ENCODE measurements around the gene PLCL1. TPM values are rescaled to one million over a fixed set of nuclear protein-coding genes. Genes with fewer than 3 reads are reported as not detected.
A peak's percentile ranks its signal among the peaks of the same experiment; 100 is the strongest.

Gene PLCL1
- total RNA-seq, 1 experiment from 2014 or later = 0.07 TPM

DNA sequence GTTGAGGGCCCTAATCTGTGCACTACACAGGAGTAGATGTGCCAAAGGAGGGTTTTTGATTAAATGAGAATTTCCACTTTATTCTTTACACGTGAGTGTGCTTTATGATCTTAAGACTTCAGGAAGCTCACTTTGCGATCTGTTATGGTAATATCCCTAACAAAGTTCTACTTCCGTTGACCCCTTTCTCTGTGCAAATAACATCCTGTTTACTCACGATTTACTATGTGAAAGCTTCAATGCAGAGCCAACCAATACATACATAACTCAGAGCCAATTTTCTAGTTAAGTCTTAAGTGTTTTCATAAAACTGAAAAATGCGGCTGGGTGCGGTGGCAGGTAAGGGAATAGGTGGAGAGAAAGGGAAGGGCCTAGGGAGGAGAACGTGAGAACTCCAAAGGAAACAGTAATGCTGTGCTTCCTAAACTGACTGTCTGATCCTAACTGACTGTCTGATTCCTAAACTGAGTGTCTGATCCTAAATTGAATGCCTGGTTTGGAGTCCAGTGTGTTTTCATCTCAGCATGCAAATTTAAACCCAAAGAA, 87.6 kb downstream of the PLCL1 start (continued):
- TF ChIP-seq, protein P1, sequence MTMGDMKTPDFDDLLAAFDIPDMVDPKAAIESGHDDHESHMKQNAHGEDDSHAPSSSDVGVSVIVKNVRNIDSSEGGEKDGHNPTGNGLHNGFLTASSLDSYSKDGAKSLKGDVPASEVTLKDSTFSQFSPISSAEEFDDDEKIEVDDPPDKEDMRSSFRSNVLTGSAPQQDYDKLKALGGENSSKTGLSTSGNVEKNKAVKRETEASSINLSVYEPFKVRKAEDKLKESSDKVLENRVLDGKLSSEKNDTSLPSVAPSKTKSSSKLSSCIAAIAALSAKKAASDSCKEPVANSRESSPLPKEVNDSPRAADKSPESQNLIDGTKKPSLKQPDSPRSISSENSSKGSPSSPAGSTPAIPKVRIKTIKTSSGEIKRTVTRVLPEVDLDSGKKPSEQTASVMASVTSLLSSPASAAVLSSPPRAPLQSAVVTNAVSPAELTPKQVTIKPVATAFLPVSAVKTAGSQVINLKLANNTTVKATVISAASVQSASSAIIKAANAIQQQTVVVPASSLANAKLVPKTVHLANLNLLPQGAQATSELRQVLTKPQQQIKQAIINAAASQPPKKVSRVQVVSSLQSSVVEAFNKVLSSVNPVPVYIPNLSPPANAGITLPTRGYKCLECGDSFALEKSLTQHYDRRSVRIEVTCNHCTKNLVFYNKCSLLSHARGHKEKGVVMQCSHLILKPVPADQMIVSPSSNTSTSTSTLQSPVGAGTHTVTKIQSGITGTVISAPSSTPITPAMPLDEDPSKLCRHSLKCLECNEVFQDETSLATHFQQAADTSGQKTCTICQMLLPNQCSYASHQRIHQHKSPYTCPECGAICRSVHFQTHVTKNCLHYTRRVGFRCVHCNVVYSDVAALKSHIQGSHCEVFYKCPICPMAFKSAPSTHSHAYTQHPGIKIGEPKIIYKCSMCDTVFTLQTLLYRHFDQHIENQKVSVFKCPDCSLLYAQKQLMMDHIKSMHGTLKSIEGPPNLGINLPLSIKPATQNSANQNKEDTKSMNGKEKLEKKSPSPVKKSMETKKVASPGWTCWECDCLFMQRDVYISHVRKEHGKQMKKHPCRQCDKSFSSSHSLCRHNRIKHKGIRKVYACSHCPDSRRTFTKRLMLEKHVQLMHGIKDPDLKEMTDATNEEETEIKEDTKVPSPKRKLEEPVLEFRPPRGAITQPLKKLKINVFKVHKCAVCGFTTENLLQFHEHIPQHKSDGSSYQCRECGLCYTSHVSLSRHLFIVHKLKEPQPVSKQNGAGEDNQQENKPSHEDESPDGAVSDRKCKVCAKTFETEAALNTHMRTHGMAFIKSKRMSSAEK (CRISPR knock-in tag; IDR thresholded peaks at IDR 0.05; ENCODE audit: borderline replicate concordance) = no peak
- TF ChIP-seq E2F4 (CRISPR knock-in tag; IDR thresholded peaks at IDR 0.05; ENCODE audit: borderline replicate concordance, low read depth) = no peak
- no peak for TF ChIP-seq ESRRA (CRISPR knock-in tag; IDR thresholded peaks at IDR 0.05; ENCODE audit: borderline replicate concordance)
- no peak for TF ChIP-seq ZNF263 (CRISPR knock-in tag; IDR thresholded peaks at IDR 0.05; ENCODE audit: low read depth)
- TF ChIP-seq ZNF219 (CRISPR knock-in tag; IDR thresholded peaks at IDR 0.05; ENCODE audit: borderline replicate concordance) = no peak
- no peak for TF ChIP-seq NFATC4 (CRISPR knock-in tag; IDR thresholded peaks at IDR 0.05)
- no peak for TF ChIP-seq FOXK1 (CRISPR knock-in tag; IDR thresholded peaks at IDR 0.05)
- no peak for TF ChIP-seq GTF2I (CRISPR knock-in tag; conservative IDR thresholded peaks at IDR 0.05)
- TF ChIP-seq, protein P2, sequence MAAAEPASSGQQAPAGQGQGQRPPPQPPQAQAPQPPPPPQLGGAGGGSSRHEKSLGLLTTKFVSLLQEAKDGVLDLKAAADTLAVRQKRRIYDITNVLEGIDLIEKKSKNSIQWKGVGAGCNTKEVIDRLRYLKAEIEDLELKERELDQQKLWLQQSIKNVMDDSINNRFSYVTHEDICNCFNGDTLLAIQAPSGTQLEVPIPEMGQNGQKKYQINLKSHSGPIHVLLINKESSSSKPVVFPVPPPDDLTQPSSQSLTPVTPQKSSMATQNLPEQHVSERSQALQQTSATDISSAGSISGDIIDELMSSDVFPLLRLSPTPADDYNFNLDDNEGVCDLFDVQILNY (CRISPR knock-in tag; IDR thresholded peaks at IDR 0.05) = no peak
- TF ChIP-seq ETV6 (CRISPR knock-in tag; IDR thresholded peaks at IDR 0.05) = no peak

GRCh38 chr2:197893403-197894177, 89.2 kb downstream of the PLCL1 start:
- CTCF ChIA-PET = no interaction called here
- H3K27me3 Mint-ChIP-seq (ENCODE audit: low read depth) = no peaks in the 10 kb centered on the region
- peaks cover 29% of the 10 kb centered on the region for H3K4me1 Mint-ChIP-seq
- no peak overlapping the region for H3K27ac Mint-ChIP-seq
- no peaks in the 10 kb centered on the region for H3K9me3 Mint-ChIP-seq
- no peak for DNase-seq (ENCODE audit: low spot score)
- H3K36me3 Mint-ChIP-seq = no peaks in the 10 kb centered on the region
- POLR2A ChIA-PET = no interaction called here
- ATAC-seq = peak; percentile 50
- no peak overlapping the region for H3K4me3 Mint-ChIP-seq
- TF ChIP-seq CREM (CRISPR knock-in tag; IDR thresholded peaks at IDR 0.05) (no peak), TCF7 (CRISPR knock-in tag; IDR thresholded peaks at IDR 0.05; ENCODE audit: low read depth) (no peak), ZNF423 (CRISPR knock-in tag; IDR thresholded peaks at IDR 0.05) (no peak), JUN (CRISPR knock-in tag; IDR thresholded peaks at IDR 0.05) (no peak), ZNF317 (CRISPR knock-in tag; IDR thresholded peaks at IDR 0.05; ENCODE audit: borderline replicate concordance, low read depth) (no peak), JAZF1 (CRISPR knock-in tag; IDR thresholded peaks at IDR 0.05) (no peak)
- TF ChIP-seq, protein P3, sequence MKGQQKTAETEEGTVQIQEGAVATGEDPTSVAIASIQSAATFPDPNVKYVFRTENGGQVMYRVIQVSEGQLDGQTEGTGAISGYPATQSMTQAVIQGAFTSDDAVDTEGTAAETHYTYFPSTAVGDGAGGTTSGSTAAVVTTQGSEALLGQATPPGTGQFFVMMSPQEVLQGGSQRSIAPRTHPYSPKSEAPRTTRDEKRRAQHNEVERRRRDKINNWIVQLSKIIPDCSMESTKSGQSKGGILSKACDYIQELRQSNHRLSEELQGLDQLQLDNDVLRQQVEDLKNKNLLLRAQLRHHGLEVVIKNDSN (CRISPR knock-in tag; IDR thresholded peaks at IDR 0.05) = no peak
- TF ChIP-seq, protein P4, sequence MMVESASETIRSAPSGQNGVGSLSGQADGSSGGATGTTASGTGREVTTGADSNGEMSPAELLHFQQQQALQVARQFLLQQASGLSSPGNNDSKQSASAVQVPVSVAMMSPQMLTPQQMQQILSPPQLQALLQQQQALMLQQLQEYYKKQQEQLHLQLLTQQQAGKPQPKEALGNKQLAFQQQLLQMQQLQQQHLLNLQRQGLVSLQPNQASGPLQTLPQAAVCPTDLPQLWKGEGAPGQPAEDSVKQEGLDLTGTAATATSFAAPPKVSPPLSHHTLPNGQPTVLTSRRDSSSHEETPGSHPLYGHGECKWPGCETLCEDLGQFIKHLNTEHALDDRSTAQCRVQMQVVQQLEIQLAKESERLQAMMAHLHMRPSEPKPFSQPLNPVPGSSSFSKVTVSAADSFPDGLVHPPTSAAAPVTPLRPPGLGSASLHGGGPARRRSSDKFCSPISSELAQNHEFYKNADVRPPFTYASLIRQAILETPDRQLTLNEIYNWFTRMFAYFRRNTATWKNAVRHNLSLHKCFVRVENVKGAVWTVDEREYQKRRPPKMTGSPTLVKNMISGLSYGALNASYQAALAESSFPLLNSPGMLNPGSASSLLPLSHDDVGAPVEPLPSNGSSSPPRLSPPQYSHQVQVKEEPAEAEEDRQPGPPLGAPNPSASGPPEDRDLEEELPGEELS (CRISPR knock-in tag; IDR thresholded peaks at IDR 0.05) = no peak
- TF ChIP-seq, protein P5, sequence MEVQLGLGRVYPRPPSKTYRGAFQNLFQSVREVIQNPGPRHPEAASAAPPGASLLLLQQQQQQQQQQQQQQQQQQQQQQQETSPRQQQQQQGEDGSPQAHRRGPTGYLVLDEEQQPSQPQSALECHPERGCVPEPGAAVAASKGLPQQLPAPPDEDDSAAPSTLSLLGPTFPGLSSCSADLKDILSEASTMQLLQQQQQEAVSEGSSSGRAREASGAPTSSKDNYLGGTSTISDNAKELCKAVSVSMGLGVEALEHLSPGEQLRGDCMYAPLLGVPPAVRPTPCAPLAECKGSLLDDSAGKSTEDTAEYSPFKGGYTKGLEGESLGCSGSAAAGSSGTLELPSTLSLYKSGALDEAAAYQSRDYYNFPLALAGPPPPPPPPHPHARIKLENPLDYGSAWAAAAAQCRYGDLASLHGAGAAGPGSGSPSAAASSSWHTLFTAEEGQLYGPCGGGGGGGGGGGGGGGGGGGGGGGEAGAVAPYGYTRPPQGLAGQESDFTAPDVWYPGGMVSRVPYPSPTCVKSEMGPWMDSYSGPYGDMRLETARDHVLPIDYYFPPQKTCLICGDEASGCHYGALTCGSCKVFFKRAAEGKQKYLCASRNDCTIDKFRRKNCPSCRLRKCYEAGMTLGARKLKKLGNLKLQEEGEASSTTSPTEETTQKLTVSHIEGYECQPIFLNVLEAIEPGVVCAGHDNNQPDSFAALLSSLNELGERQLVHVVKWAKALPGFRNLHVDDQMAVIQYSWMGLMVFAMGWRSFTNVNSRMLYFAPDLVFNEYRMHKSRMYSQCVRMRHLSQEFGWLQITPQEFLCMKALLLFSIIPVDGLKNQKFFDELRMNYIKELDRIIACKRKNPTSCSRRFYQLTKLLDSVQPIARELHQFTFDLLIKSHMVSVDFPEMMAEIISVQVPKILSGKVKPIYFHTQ (CRISPR knock-in tag; IDR thresholded peaks at IDR 0.05) = no peak
- TF ChIP-seq, protein P6, sequence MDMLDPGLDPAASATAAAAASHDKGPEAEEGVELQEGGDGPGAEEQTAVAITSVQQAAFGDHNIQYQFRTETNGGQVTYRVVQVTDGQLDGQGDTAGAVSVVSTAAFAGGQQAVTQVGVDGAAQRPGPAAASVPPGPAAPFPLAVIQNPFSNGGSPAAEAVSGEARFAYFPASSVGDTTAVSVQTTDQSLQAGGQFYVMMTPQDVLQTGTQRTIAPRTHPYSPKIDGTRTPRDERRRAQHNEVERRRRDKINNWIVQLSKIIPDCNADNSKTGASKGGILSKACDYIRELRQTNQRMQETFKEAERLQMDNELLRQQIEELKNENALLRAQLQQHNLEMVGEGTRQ (CRISPR knock-in tag; IDR thresholded peaks at IDR 0.05) = no peak

Data from WTC11 (cell line).